NCI-H128 (cell line): ENCODE measurements around the gene KCTD3.

Source experiments
- DNase-seq: peaks from one replicate; lab custom pipeline; 2025; ENCODE audit not compliant: unreplicated experiment; lab: John Stamatoyannopoulos, UW

The KCTD3 gene

GRCh38 chr1:215605011-215605621, 38.0 kb downstream of the KCTD3 start:
- DNase-seq = no peak

- DNase-seq = no peak
These were observed 38.9 kb downstream of the KCTD3 start for GRCh38 chr1:215606036-215606435.

GRCh38 chr1:215606564-215607168, 39.6 kb downstream of the KCTD3 start:
- no peak for DNase-seq

GRCh38 chr1:215607412-215607811, 40.3 kb downstream of the KCTD3 start:
- DNase-seq = no peak

GRCh38 chr1:215608646-215609045, 41.5 kb downstream of the KCTD3 start:
- no peak for DNase-seq

GRCh38 chr1:215612391-215612790, 45.3 kb downstream of the KCTD3 start:
- no peak for DNase-seq

GRCh38 chr1:215617979-215618378, 50.9 kb downstream of the KCTD3 start:
- DNase-seq = no peak

- DNase-seq = no peak
These were observed 56.1 kb downstream of the KCTD3 start for GRCh38 chr1:215623162-215623561.

- no peak for DNase-seq
These were observed 58.8 kb downstream of the KCTD3 start for GRCh38 chr1:215625949-215626348.

- no peak for DNase-seq
These were observed 63.9 kb downstream of the KCTD3 start for GRCh38 chr1:215631040-215631439.

- DNase-seq = no peak
These were observed 64.4 kb downstream of the KCTD3 start for GRCh38 chr1:215631489-215631888.

GRCh38 chr1:215635827-215636226, 68.7 kb downstream of the KCTD3 start:
- no peak for DNase-seq

GRCh38 chr1:215636258-215636965, 69.3 kb downstream of the KCTD3 start:
- DNase-seq = no peak

- no peak for DNase-seq
These were observed 70.0 kb downstream of the KCTD3 start for GRCh38 chr1:215637041-215637573.

GRCh38 chr1:215640429-215641148, 73.5 kb downstream of the KCTD3 start:
- no peak for DNase-seq

- no peak for DNase-seq
These were observed 76.7 kb downstream of the KCTD3 start for GRCh38 chr1:215643592-215644321.

GRCh38 chr1:215645182-215645581, 78.1 kb downstream of the KCTD3 start:
- DNase-seq = no peak

GRCh38 chr1:215645861-215646260, 78.8 kb downstream of the KCTD3 start:
- DNase-seq = no peak

GRCh38 chr1:215647738-215648137, 80.6 kb downstream of the KCTD3 start:
- DNase-seq = no peak

- no peak for DNase-seq
These were observed 81.9 kb downstream of the KCTD3 start for GRCh38 chr1:215648957-215649356.
